HT-29 (cell line): ENCODE results near the gene IFNL3. TPM values are rescaled to one million over a fixed set of nuclear protein-coding genes. Genes with fewer than 3 reads are reported as not detected.
A peak's percentile ranks its signal among the peaks of the same experiment; 100 is the strongest.
"Not testable (repeated sequence)": the region's sequence is repeated elsewhere in the genome, so short reads cannot be mapped to it uniquely, and the experiment has no call there.

Experiments used
- DNase-seq: peaks from one replicate; pipeline ENCODE4 v3.0.0-alpha.2; 2015; ENCODE audit warnings: low spot score
- total RNA-seq: library from RNA; depleted of rRNA; stranded (reverse); fragments of >200 nt; shearing (Covaris generic); gene quantifications from 2 replicates; pipeline ENCODE4 v1.2.3, GENCODE V29; 2014; rRNA removed

IFNL3 gene
- total RNA-seq: not detected in 2 replicates

GRCh38 chr19:39244410-39245100, at the start of gene IFNL3:
TSS of gene IFNL3 (minus strand) at chr19:39245006. CDS start at chr19:39244967, 39 bp downstream.
- not testable (repeated sequence) for DNase-seq

GRCh38 chr19:39293394-39293793, 48.6 kb upstream of the IFNL3 start:
- DNase-seq: no peak

DNA sequence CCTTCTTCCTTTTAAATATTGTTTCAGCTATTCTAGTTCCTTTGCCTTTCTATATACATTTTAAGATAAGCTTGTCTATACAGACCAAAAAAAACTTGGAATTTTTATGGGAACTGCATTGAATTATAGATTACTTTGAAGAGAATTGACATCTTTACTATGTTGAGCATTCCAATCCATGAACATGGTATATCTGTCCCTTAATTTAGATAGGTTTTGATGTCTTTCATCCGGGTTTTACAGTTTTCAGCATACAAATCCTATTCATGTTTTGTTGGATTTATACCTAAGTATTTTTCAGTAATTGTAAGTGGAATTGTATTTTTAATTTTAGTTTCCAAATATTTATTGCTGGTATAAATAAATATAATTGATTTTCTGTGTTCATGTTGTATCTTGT, 39.2 kb upstream of the IFNL3 start:
- DNase-seq: no peak

DNA sequence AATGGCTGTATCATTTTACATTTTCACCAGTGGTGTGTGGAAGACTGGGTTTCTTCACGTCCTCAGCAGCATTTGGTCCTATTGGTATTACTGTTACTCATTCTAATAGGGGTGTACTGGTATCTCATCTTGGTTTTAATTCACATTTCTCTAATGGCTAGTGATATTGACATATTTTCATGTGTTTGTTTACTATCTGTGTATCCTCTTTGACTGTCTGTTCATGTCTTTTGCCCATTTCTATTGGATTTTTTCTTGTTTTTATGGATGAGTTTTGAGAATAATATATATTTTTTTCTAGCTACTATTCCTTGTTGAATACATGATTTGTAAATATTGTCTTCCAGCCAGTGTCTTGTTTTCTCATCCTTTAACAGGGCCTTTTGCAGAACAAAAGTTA, 37.2 kb upstream of the IFNL3 start:
- DNase-seq: no peak

DNA sequence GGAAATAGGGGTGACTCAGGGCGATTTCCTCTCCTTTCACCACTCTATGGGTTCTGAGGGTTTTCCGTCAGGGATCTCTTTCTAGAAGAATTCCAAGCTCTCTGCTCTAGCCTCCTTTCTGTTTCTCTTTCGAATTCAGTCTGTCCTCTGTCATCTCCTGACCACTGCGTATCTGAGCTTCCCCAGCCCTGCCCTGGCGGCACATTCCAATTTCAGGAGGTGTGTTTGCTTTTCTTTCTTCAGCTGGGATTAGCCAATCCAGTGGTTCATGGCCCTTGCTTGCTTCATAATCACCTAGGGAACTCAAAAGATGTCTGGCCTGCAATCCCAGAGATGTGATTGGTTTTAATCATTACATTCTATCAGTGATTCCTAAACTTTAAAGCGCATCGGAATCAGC, 32.8 kb upstream of the IFNL3 start:
- peak; percentile 56 for DNase-seq

- no peak for DNase-seq
Observed at GRCh38 chr19:39276740-39277139, 31.9 kb upstream of the IFNL3 start.

DNA sequence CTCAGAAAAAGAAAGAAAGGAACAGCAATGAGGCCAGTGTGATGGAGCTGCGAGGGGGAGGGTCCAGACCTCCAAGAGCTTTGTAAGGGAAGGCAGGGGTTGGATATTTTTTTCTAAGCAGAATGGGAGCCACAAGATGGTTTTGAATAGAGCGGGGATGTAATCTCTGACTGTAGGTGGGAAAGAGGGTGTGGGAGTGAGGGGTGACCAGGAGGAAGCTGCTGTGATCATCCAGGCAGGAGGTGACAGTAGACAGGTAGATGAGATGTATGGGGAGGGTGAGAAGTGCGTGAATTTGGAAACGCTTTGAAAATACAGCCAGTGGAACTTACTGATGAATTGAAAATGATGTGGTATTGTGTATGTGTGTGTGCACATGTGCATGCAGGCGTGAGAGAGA, 30.8 kb upstream of the IFNL3 start:
- DNase-seq: no peak

DNA sequence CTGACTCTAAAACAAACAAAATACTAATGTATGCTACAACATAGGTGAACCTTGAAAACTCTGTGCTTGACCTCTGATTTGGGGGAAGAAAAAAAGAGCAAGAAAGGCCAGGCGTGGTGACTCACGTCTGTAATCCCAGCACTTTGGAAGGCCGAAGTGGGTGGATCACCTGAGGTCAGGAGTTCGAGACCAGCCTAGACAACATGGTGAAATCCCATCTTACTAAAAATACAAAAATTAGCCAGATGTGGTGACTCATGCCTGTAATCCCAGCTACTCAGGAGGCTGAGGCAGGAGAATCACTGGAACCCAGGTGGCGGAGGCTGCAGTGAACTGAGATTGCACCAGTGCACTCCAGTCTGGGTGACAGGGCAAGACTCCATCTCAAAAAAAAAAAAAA, 29.1 kb upstream of the IFNL3 start:
- DNase-seq: not testable (repeated sequence)

GRCh38 chr19:39270036-39270871, 25.4 kb upstream of the IFNL3 start:
- no peak for DNase-seq

DNA sequence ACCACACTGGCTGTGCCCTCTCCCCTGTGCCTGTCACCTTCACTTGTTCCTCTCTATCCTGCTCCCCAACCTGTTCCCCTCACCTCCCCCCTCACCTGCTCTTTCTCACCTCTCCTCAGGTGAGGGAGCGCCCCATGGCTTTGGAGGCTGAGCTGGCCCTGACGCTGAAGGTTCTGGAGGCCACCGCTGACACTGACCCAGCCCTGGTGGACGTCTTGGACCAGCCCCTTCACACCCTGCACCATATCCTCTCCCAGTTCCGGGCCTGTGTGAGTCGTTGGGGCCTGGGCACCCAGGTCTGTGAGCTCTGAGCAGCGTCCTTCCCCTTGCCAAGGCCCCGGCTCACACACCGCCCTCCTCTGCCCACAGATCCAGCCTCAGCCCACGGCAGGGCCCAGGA, 24.6 kb upstream of the IFNL3 start:
- not testable (repeated sequence) for DNase-seq

DNA sequence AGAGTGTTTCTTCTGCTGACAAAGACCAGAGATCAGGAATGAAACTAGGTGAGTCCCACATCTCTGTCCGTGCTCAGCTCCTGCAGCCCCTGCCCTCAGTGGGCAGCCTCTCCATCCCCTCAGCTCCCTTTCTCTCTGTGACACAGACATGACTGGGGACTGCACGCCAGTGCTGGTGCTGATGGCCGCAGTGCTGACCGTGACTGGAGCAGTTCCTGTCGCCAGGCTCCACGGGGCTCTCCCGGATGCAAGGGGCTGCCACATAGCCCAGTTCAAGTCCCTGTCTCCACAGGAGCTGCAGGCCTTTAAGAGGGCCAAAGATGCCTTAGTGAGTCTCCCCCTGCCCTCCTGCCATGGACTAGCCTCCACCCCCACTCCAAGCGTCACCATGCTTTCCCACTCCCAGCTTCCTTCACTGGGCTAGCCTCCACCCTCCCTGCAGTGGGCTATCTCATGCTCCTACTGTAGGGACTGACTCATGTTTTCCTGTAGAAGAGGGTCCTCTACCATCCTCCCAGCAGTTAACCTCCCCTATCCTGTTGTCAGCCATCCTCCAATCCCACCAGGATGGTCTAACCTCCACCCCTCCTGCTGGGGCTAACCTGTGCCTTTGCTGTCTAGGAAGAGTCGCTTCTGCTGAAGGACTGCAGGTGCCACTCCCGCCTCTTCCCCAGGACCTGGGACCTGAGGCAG, 23.9 kb upstream of the IFNL3 start:
- DNase-seq: not testable (repeated sequence)

- not testable (repeated sequence) for DNase-seq
Observed at GRCh38 chr19:39268085-39268484, 23.3 kb upstream of the IFNL3 start, which contains the start of gene IFNL2. TSS of gene IFNL2 (plus strand) at chr19:39268396. CDS start at chr19:39268569, 173 bp downstream.

- no peak for DNase-seq
Observed at GRCh38 chr19:39265321-39265916, 20.6 kb upstream of the IFNL3 start.

DNA sequence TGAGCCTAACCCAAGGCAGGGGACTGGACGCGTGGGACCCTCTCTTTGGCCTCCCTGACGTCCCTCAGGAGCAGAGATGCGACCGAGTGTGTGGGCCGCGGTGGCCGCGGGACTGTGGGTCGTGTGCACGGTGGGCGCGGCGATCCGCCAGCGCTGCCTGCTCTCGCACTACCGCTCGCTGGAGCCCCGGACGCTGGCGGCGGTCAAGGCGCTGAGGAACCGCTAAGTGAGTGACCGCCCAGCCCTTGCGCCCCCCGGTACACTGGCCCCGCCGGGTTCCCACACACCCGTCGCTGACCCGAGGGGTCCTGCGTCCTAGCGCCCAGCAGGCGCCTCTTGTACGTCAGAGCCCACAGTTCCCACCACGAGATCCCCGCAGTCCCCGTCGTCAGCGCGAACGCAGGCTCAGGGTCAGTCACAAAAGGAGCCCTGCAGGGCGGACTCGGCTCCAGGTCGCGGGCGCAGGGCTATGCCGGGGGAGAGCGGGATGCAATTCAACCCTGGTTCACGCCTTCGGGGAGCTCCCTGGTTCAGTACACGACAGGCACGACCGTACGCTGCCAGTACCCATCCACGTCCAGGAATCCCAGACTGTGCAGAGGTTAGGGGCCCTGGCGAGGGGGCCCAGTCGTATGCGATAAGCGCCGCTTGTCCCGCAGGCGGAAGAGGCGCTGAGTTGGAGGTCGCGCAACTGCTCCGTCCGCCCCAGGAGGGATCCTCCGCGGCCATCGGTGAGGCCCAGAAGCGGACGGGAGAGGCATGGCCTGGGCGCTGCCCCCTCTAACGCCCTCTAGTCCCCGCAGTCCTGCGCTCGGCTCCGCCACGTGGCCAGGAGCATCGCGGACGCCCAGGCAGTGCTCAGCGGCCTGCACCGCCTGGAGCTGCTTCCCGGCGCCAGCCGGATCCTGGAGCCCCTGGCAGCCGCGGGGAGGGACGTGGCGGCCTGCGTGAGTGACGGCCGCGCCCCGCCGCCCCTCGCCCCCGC, 19.8 kb upstream of the IFNL3 start:
- no peak for DNase-seq

DNA sequence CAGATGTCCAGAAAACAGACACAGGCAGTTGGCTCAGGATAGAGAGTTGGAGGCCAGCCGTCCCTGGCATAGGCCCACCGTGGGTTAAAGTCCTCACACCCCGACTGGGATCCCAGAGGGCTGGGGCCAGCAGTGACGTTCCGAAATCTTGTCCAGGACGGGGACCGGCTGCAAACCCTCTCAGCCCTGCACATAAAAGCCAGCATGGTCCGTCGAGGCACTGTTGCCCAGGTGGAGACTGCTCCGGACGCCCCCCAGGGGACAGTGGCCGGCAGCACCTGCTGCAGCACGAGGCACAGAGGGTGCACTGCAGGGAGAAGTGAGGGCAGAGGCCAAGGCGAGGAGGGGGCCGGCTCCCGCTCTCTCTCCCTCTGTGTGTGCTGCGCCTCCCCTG, 19.1 kb upstream of the IFNL3 start:
- no peak for DNase-seq

- DNase-seq: no peak
Observed at GRCh38 chr19:39262496-39262895, 17.7 kb upstream of the IFNL3 start.

GRCh38 chr19:39261704-39262103, 16.9 kb upstream of the IFNL3 start:
- DNase-seq: no peak

GRCh38 chr19:39257227-39257626, 12.4 kb upstream of the IFNL3 start:
- DNase-seq: no peak

GRCh38 chr19:39254531-39255345, 9.9 kb upstream of the IFNL3 start:
- no peak for DNase-seq
